ENCODE data around the gene SHISAL1. TPM values are rescaled to one million over a fixed set of nuclear protein-coding genes. Genes with fewer than 3 reads are reported as not detected.

Gene SHISAL1
- total and polyA plus RNA-seq, 2 donors (not counting 3 experiments of a cell fraction or from before 2014, with no cell fraction given) = 0.01 to 0.07 TPM

DNA sequence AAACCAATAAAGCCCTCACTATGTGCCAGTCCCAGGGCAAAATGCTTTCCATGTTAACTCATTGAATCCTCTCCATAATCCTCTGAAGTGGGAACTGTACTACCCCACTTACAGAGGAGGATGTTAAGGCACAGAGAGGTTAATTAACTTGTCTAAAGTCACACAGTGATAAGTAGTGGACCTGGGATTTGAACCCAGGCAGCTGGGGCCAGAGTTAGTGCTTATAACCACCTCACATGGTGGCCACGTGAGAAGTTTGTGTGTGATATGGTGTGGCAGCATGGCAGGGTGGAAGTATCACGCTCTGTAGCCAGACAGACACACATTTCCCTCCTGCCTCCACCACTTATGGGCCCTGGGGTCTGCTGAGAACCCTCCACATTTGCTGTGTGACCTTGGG is 115.5 kb downstream of the SHISAL1 start:
- Histone ChIP-seq H2AFZ (ENCODE audit: low read depth, low read length) (no peak overlapping the region), H3K9ac (replicated peaks; ENCODE audit: extremely low read depth, insufficient read depth, low read length) (no peak overlapping the region), H3K4me2 (ENCODE audit: insufficient read depth, low read length) (no peak overlapping the region), H4K20me1 (replicated peaks; ENCODE audit: control insufficient read depth, extremely low read depth, insufficient read depth, low read length) (no peaks in the 10 kb centered on the region), H3K4me3 (replicated peaks in 1 of 3; ENCODE audit: insufficient read depth in 1 of 3, low read depth in 1 of 3, low read length in 3 of 3) (no peak overlapping the region), H3K4me1 (ENCODE audit: control insufficient read depth, extremely low read depth, insufficient read depth, low read length) (no peaks in the 10 kb centered on the region), H3K9me3 (replicated peaks; ENCODE audit: control insufficient read depth, insufficient read depth, low read length) (no peaks in the 10 kb centered on the region), H3K36me3 (ENCODE audit: control insufficient read depth in 2 of 2, extremely low read depth in 1 of 2, insufficient read depth in 2 of 2, low read length in 2 of 2) (no peaks in the 10 kb centered on the region), H3K79me2 (ENCODE audit: control insufficient read depth, insufficient read depth, low read length) (no peaks in the 10 kb centered on the region), H3K27me3 (ENCODE audit: control insufficient read depth in 2 of 2, insufficient read depth in 2 of 2, low read length in 2 of 2) (no peaks in the 10 kb centered on the region), H3K9me1 (replicated peaks; ENCODE audit: control insufficient read depth, extremely low read depth, insufficient read depth, low read length) (no peaks in the 10 kb centered on the region), H3K27ac (ENCODE audit: insufficient read depth, low read depth, low read length) (no peak overlapping the region)
- no peak for TF ChIP-seq POLR2A (IDR thresholded peaks at IDR 0.05; ENCODE audit: low read depth, low read length)
- TF ChIP-seq, protein P1, sequence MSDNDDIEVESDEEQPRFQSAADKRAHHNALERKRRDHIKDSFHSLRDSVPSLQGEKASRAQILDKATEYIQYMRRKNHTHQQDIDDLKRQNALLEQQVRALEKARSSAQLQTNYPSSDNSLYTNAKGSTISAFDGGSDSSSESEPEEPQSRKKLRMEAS (IDR thresholded peaks at IDR 0.05; ENCODE audit: insufficient read depth, insufficient read length) = no peak
- no peak for TF ChIP-seq EZH2 (IDR thresholded peaks at IDR 0.05; ENCODE audit: borderline replicate concordance, low read depth, low read length, severe bottlenecking)
- TF ChIP-seq MYC (IDR thresholded peaks at IDR 0.05; ENCODE audit: low read depth, low read length) = no peak
- no peak for TF ChIP-seq JUN (IDR thresholded peaks at IDR 0.05; ENCODE audit: borderline replicate concordance, insufficient read depth, insufficient read length, low read depth)
- TF ChIP-seq POLR2AphosphoS5 (IDR thresholded peaks at IDR 0.05; ENCODE audit: insufficient read depth, low read depth, low read length) = no peak
- TF ChIP-seq CTCF (IDR thresholded peaks at IDR 0.05; ENCODE audit: extremely low read depth in 1 of 2, insufficient read depth in 1 of 2, low read depth in 1 of 2, low read length in 2 of 2) = no peak
- no peak for TF ChIP-seq GATA2 (IDR thresholded peaks at IDR 0.05; ENCODE audit: insufficient read depth, insufficient read length, low read depth, low read length)
- no peak for TF ChIP-seq FOS (IDR thresholded peaks at IDR 0.05; ENCODE audit: borderline replicate concordance, insufficient read depth, low read length)
- POLR2A ChIA-PET = no interaction called here
- DNase-seq (ENCODE audit: low read depth, low spot score) (no peak), FAIRE-seq (no peak)
- intact Hi-C loops (cut with micrococcal nuclease) (no loop called here), dilution Hi-C loops (cut with MboI; ENCODE audit: extremely low pct_ligation_motif_present, low sequenced_read_pairs) (no loop called here)
- no TSS peak for BruUV-seq (replicated peaks)
- CTCF ChIA-PET = no interaction called here
